Measurements from ENCODE around the gene MAPK10. TPM values are rescaled to one million over a fixed set of nuclear protein-coding genes. Genes with fewer than 3 reads are reported as not detected.
A peak's percentile ranks its signal among the peaks of the same experiment; 100 is the strongest.

The MAPK10 gene
- total RNA-seq, 4 donors from 2014 or later, result 8.3 to 40.9 (median 23.3) TPM

- H3K36me3 ChIP-seq, result no peaks in the 10 kb centered on the region
- no peak overlapping the region for H3K4me3 ChIP-seq
- H3K9me3 ChIP-seq, result peaks cover 0 to 3% (median 0%) of the 10 kb centered on the region in 3 donors
- TF ChIP-seq EP300 (IDR thresholded peaks at IDR 0.05) (no peak), POLR2AphosphoS5 (IDR thresholded peaks at IDR 0.05) (no peak), POLR2A (IDR thresholded peaks at IDR 0.05) (no peak)
- no peak overlapping the region for H3K27ac ChIP-seq
- 83 to 95% methylated on average over 2 to 3 of the region's 3 CpGs for WGBS, 2 donors (ENCODE audit: low coverage in 1 of 2)
- H3K27me3 ChIP-seq, result no peaks in the 10 kb centered on the region
- H3K4me1 ChIP-seq, result no peaks in the 10 kb centered on the region
- no peak for ATAC-seq
Measured at GRCh38 chr4:86346320-86346719, 13.5 kb downstream of the MAPK10 start.

GRCh38 chr4:86344127-86344526, 15.7 kb downstream of the MAPK10 start:
- no peak for TF ChIP-seq POLR2AphosphoS5 (IDR thresholded peaks at IDR 0.05)
- TF ChIP-seq CTCF (IDR thresholded peaks at IDR 0.05), result no peak
- TF ChIP-seq EP300 (IDR thresholded peaks at IDR 0.05), result no peak
- TF ChIP-seq POLR2A (IDR thresholded peaks at IDR 0.05), result no peak
- 84% methylated on average over 3 of the region's 3 CpGs; no CpG with 5 or more reads in 1 of the 2 donors for WGBS, 2 donors (ENCODE audit: low coverage in 1 of 2)

GRCh38 chr4:86338989-86339388, 20.9 kb downstream of the MAPK10 start:
- H3K27me3 ChIP-seq, result no peaks in the 10 kb centered on the region
- no peak overlapping the region for H3K4me3 ChIP-seq
- no peak overlapping the region for H3K27ac ChIP-seq
- 52 to 68% methylated on average over 2 of the region's 2 CpGs for WGBS, 2 donors (ENCODE audit: low coverage in 1 of 2)
- H3K9me3 ChIP-seq, result no peaks in the 10 kb centered on the region
- ATAC-seq, result peak; percentile 82
- H3K4me1 ChIP-seq, result no peaks in the 10 kb centered on the region
- H3K36me3 ChIP-seq, result no peaks in the 10 kb centered on the region
- TF ChIP-seq POLR2AphosphoS5 (IDR thresholded peaks at IDR 0.05), result peak; percentile 33
- no peak for TF ChIP-seq POLR2A (IDR thresholded peaks at IDR 0.05)

More at GRCh38 chr4:86344127-86344526, 15.7 kb downstream of the MAPK10 start:
- Histone ChIP-seq H3K4me1 (no peaks in the 10 kb centered on the region), H3K27ac (no peak overlapping the region), H3K9me3 (peaks cover 0 to 3% (median 0%) of the 10 kb centered on the region in 3 donors), H3K4me3 (no peak overlapping the region), H3K36me3 (no peaks in the 10 kb centered on the region), H3K27me3 (no peaks in the 10 kb centered on the region)
- ATAC-seq, result no peak

- no peaks in the 10 kb centered on the region for H3K27me3 ChIP-seq
- no peak for ATAC-seq
- H3K36me3 ChIP-seq, result no peaks in the 10 kb centered on the region
- H3K4me3 ChIP-seq, result no peak overlapping the region
- no peaks in the 10 kb centered on the region for H3K4me1 ChIP-seq
- no peaks in the 10 kb centered on the region for H3K9me3 ChIP-seq
- TF ChIP-seq EP300 (IDR thresholded peaks at IDR 0.05), result no peak
- no peak for TF ChIP-seq POLR2A (IDR thresholded peaks at IDR 0.05)
- no peak for TF ChIP-seq CTCF (IDR thresholded peaks at IDR 0.05)
- TF ChIP-seq POLR2AphosphoS5 (IDR thresholded peaks at IDR 0.05), result no peak
- 42 to 60% methylated on average over 1 to 3 of the region's 3 CpGs for WGBS, 2 donors (ENCODE audit: low coverage in 1 of 2)
- no peak overlapping the region for H3K27ac ChIP-seq
Measured at GRCh38 chr4:86338521-86338920, 21.3 kb downstream of the MAPK10 start.

- 44 to 94% methylated on average over 2 of the region's 2 CpGs for WGBS, 2 donors (ENCODE audit: low coverage in 1 of 2)
Measured at GRCh38 chr4:86334020-86334750, 25.7 kb downstream of the MAPK10 start.

More at GRCh38 chr4:86334020-86334750, 25.7 kb downstream of the MAPK10 start:
- ATAC-seq, result no peak
- TF ChIP-seq POLR2AphosphoS5 (IDR thresholded peaks at IDR 0.05) (no peak), EP300 (IDR thresholded peaks at IDR 0.05) (no peak), CTCF (IDR thresholded peaks at IDR 0.05) (no peak), POLR2A (IDR thresholded peaks at IDR 0.05) (no peak)
- Histone ChIP-seq H3K27me3 (no peaks in the 10 kb centered on the region), H3K36me3 (no peaks in the 10 kb centered on the region), H3K4me3 (no peak overlapping the region), H3K9me3 (no peaks in the 10 kb centered on the region), H3K4me1 (peaks cover 0 to 11% (median 0%) of the 10 kb centered on the region in 3 donors), H3K27ac (no peak overlapping the region)
